Peyer's patch (tissue), 4 donors: ENCODE results near the gene PHACTR3. TPM values are rescaled to one million over a fixed set of nuclear protein-coding genes. Genes with fewer than 3 reads are reported as not detected.
A peak's percentile ranks its signal among the peaks of the same experiment; 100 is the strongest.

Source experiments
- DNase-seq, 3 donors: peaks; one replicate each; pipeline ENCODE4 v3.0.0-alpha.2; 2017 to 2019
- H3K27ac ChIP-seq, 4 donors: fragments of 200-600 bp; sonication (generic); one replicate each; pipeline ENCODE4 v1.5.1; 2016 to 2019
- H3K27me3 ChIP-seq, 2 donors: fragments of 200-600 bp; sonication (generic); one replicate each; pipeline ENCODE4 v1.5.1; 2019
- H3K36me3 ChIP-seq, 3 donors: fragments of 200-600 bp; sonication (generic); one replicate each; pipeline ENCODE4 v1.5.1; 2016 to 2019
- H3K4me1 ChIP-seq, 4 donors: fragments of 200-600 bp; sonication (generic); one replicate each; pipeline ENCODE4 v1.5.1; 2016 to 2019
- H3K4me3 ChIP-seq, 4 donors: fragments of 200-600 bp; sonication (generic); 1 replicate in 3 of 4; 2 replicates in 1 of 4; pipeline ENCODE4 v1.5.1; 2016 to 2019; ENCODE audit warnings: mild to moderate bottlenecking in 1 of 4
- H3K9me3 ChIP-seq, 4 donors: fragments of 200-600 bp; sonication (generic); one replicate each; pipeline ENCODE4 v1.5.1; 2016 to 2019; ENCODE audit warnings: mild to moderate bottlenecking in 1 of 4
- CTCF ChIP-seq, 6 experiments: fragments of 450-650 bp in 4 of 6; fragments of 200-600 bp in 2 of 6; sonication (generic) in 1 of 6; IDR thresholded peaks; one replicate each; pipeline ENCODE4 v1.5.1; 2017 to 2019; ENCODE audit warnings: antibody characterized with exemption in 6 of 6, mild to moderate bottlenecking in 3 of 6, moderate library complexity in 1 of 6
- POLR2A ChIP-seq, 2 donors: fragments of 450-650 bp; IDR thresholded peaks; one replicate each; pipeline ENCODE4 v1.5.1; 2017; ENCODE audit warnings: antibody characterized with exemption in 2 of 2, mild to moderate bottlenecking in 2 of 2, moderate library complexity in 2 of 2
- total RNA-seq, 4 donors: library from RNA; depleted of rRNA; stranded (reverse); fragments of >200 nt; gene quantifications; one replicate each; pipeline ENCODE4 v1.1.0, GENCODE V29; 2016

The PHACTR3 gene
- total RNA-seq, 4 donors from 2014 or later: 14.9 to 31.5 (median 22.9) TPM

GRCh38 chr20:59782986-59783640 is 178.8 kb downstream of the PHACTR3 start:
- no peaks in the 10 kb centered on the region for H3K27me3 ChIP-seq
- TF ChIP-seq CTCF (IDR thresholded peaks at IDR 0.05): peak in 4 of 6 experiments; percentile 60 to 86 (median 82)
- TF ChIP-seq POLR2A (IDR thresholded peaks at IDR 0.05): no peak
- H3K36me3 ChIP-seq: no peaks in the 10 kb centered on the region
- no peak overlapping the region for H3K4me3 ChIP-seq
- no peaks in the 10 kb centered on the region for H3K9me3 ChIP-seq
- no peak overlapping the region for H3K27ac ChIP-seq
- no peaks in the 10 kb centered on the region for H3K4me1 ChIP-seq
- peak in 2 of 3 donors; percentile 77 to 79 for DNase-seq

DNA sequence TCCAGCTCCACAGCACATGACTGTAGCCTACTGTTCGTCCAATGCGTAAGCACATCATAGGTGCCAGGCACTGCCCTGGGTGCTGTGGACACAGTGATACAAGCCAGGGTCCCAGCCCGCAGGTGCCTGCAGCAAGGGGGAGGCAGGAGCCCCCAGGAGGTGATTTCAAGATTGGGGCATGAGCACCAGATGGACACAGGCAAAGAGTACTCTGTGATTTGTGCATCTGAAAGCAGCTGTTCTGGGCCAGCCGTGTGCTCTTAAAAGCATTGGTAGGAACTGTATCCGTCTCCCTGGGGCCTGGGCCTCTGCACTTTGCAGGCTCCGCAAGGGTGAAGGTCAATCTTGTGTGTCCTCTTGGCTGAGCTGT is 179.3 kb downstream of the PHACTR3 start:
- H3K27me3 ChIP-seq: no peaks in the 10 kb centered on the region
- TF ChIP-seq CTCF (IDR thresholded peaks at IDR 0.05) (no peak), POLR2A (IDR thresholded peaks at IDR 0.05) (no peak)
- no peaks in the 10 kb centered on the region for H3K36me3 ChIP-seq
- no peak overlapping the region for H3K27ac ChIP-seq
- H3K9me3 ChIP-seq: no peaks in the 10 kb centered on the region
- no peaks in the 10 kb centered on the region for H3K4me1 ChIP-seq
- H3K4me3 ChIP-seq: no peak overlapping the region
- no peak for DNase-seq

GRCh38 chr20:59784365-59784764 is 180.0 kb downstream of the PHACTR3 start:
- no peaks in the 10 kb centered on the region for H3K27me3 ChIP-seq
- DNase-seq: no peak
- H3K9me3 ChIP-seq: no peaks in the 10 kb centered on the region
- H3K4me3 ChIP-seq: no peak overlapping the region
- no peak for TF ChIP-seq CTCF (IDR thresholded peaks at IDR 0.05)
- TF ChIP-seq POLR2A (IDR thresholded peaks at IDR 0.05): no peak
- no peaks in the 10 kb centered on the region for H3K4me1 ChIP-seq
- no peak overlapping the region for H3K27ac ChIP-seq
- no peaks in the 10 kb centered on the region for H3K36me3 ChIP-seq

DNA sequence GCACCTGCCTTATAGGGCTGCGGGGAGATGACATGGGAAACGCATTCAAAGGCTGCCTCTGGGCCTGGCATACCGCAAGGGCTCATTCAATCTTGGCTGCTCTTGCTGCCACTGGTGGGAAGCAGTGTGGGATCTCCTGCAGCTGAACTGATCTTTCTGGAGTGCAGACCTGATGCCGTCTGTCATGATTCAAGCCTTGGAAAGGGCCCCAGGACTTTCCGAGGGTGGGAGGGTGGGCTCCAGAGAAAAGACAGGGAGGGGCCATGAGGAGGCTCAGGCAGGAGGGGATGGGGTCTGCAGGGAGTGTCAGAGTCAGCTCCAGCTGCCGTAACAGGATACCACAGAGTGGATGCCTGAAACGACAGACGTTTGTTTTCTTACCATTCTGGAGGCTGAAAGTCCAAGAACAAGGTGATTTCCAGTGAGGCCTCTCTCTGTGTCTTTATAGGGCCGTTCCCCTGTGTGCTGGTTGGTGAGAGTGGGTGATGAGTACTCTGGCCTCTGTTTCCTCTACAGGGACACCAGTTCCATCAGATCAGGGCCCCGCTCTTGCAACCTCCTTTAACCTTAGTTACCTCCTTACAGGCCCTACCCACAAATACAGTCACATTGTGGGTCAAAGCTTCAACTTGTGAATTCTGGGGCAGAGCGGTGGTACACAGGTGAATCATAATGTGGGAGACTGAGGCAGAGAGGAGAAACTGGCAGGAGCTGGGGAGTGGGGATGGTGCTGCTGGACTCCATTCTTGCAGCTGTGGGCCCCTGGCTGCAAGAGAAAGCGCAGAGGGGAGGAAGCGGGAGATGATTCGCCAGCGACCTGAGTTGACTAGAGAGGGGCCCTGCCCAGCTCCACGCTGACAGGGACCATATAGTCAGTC is 180.7 kb downstream of the PHACTR3 start:
- TF ChIP-seq CTCF (IDR thresholded peaks at IDR 0.05) (no peak), POLR2A (IDR thresholded peaks at IDR 0.05) (no peak)
- no peaks in the 10 kb centered on the region for H3K27me3 ChIP-seq
- no peaks in the 10 kb centered on the region for H3K36me3 ChIP-seq
- no peak for DNase-seq
- H3K4me1 ChIP-seq: no peaks in the 10 kb centered on the region
- H3K27ac ChIP-seq: no peak overlapping the region
- H3K9me3 ChIP-seq: no peaks in the 10 kb centered on the region
- no peak overlapping the region for H3K4me3 ChIP-seq

DNA sequence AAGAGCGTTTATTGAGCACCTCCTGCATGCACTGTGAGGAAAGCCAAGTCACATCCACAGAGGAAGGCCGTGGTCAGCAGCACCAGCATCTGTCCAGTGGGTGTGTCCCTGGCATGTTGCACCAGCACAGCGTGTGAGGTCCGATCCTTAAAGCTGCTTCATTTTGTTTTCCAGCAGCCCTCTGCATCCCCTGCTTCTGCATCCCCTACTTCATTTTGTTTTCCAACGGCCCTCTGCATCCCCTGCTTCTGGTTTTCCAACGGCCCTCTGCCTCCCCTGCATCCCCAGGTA is 181.3 kb downstream of the PHACTR3 start:
- TF ChIP-seq CTCF (IDR thresholded peaks at IDR 0.05): no peak
- no peak for TF ChIP-seq POLR2A (IDR thresholded peaks at IDR 0.05)
- Histone ChIP-seq H3K36me3 (no peaks in the 10 kb centered on the region), H3K27ac (no peak overlapping the region), H3K27me3 (no peaks in the 10 kb centered on the region), H3K4me3 (no peak overlapping the region), H3K4me1 (no peaks in the 10 kb centered on the region), H3K9me3 (no peaks in the 10 kb centered on the region)
- no peak for DNase-seq
